HepG2 (cell line): ENCODE data around the gene PIP4K2B. TPM values are rescaled to one million over a fixed set of nuclear protein-coding genes. Genes with fewer than 3 reads are reported as not detected.

Source experiments
- AGO1 ChIP-seq: fragments of 200-400 bp; formaldehyde crosslinking; IDR thresholded peaks from 2 replicates; pipeline ENCODE4 v1.6.1; 2017; ENCODE audit warnings: mild to moderate bottlenecking, low read depth, low read length, moderate library complexity; ENCODE audit not compliant: poor library complexity, severe bottlenecking
- HMG20A ChIP-seq: IDR thresholded peaks from 2 replicates; pipeline ENCODE4 v1.6.1; 2016; ENCODE audit warnings: borderline replicate concordance
- HOXA5 ChIP-seq: sonication (generic); formaldehyde crosslinking; IDR thresholded peaks from 2 replicates; pipeline ENCODE4 v1.4.0; 2020; ENCODE audit warnings: missing genetic modification reagents
- JDP2 ChIP-seq: sonication (generic); formaldehyde crosslinking; IDR thresholded peaks from 2 replicates; pipeline ENCODE4 v1.8.1; 2022; ENCODE audit warnings: missing genetic modification reagents, borderline replicate concordance
- KDM5A ChIP-seq: fragments of 200-600 bp; sonication (generic); IDR thresholded peaks from 2 replicates; pipeline ENCODE4 v1.7.0; 2018; ENCODE audit warnings: antibody characterized with exemption, mild to moderate bottlenecking, low read length, borderline replicate concordance
- KLF15 ChIP-seq: sonication (generic); formaldehyde crosslinking; IDR thresholded peaks from 2 replicates; pipeline ENCODE4 v1.8.1; 2023; ENCODE audit warnings: borderline replicate concordance, mild to moderate bottlenecking, inconsistent platforms, missing genetic modification reagents, mixed read lengths
- NFIB ChIP-seq: sonication (generic); formaldehyde crosslinking; IDR thresholded peaks from 2 replicates; pipeline ENCODE4 v1.9.0; 2021; ENCODE audit warnings: missing genetic modification reagents, mild to moderate bottlenecking, borderline replicate concordance
- PLRG1 ChIP-seq: fragments of 450-650 bp; conservative IDR thresholded peaks from 2 replicates; pipeline ENCODE4 v1.6.1; 2016
- POGZ ChIP-seq: sonication (generic); formaldehyde crosslinking; IDR thresholded peaks from 2 replicates; pipeline ENCODE4 v1.4.0; 2020; ENCODE audit warnings: mild to moderate bottlenecking, missing genetic modification reagents
- SALL1 ChIP-seq: sonication (generic); formaldehyde crosslinking; IDR thresholded peaks from 2 replicates; pipeline ENCODE4 v1.8.0; 2022; ENCODE audit warnings: mild to moderate bottlenecking, missing genetic modification reagents
- SCMH1 ChIP-seq: sonication (generic); formaldehyde crosslinking; IDR thresholded peaks from 2 replicates; pipeline ENCODE4 v1.9.0; 2021; ENCODE audit warnings: missing genetic modification reagents, mild to moderate bottlenecking, borderline replicate concordance
- SMARCE1 ChIP-seq: fragments of 450-650 bp; IDR thresholded peaks from 2 replicates; pipeline ENCODE4 v1.6.1; 2017; ENCODE audit warnings: borderline replicate concordance
- SMYD3 ChIP-seq: sonication (generic); formaldehyde crosslinking; IDR thresholded peaks from 2 replicates; pipeline ENCODE4 v1.8.1; 2023; ENCODE audit warnings: mild to moderate bottlenecking, missing genetic modification reagents
- THAP11 ChIP-seq: IDR thresholded peaks from 2 replicates; pipeline ENCODE4 v1.6.1; 2016; ENCODE audit warnings: missing biosample characterization, missing genetic modification reagents
- ZFP36L2 ChIP-seq: sonication (generic); formaldehyde crosslinking; IDR thresholded peaks from 2 replicates; pipeline ENCODE4 v1.4.0; 2020; ENCODE audit warnings: missing genetic modification reagents
- ZMYM3 ChIP-seq: sonication (generic); formaldehyde crosslinking; IDR thresholded peaks from 2 replicates; pipeline ENCODE4 v1.5.1; 2020; ENCODE audit warnings: mild to moderate bottlenecking, missing genetic modification reagents
- ZNF121 ChIP-seq: sonication (generic); formaldehyde crosslinking; IDR thresholded peaks from 2 replicates; pipeline ENCODE4 v1.5.0; 2020; ENCODE audit warnings: mild to moderate bottlenecking, missing genetic modification reagents
- ZNF382 ChIP-seq: sonication (generic); formaldehyde crosslinking; IDR thresholded peaks from 2 replicates; pipeline ENCODE4 v1.5.0; 2020; ENCODE audit warnings: missing genetic modification reagents, mild to moderate bottlenecking, borderline replicate concordance
- ZNF557 ChIP-seq: sonication (generic); formaldehyde crosslinking; IDR thresholded peaks from 2 replicates; pipeline ENCODE4 v1.4.0; 2020; ENCODE audit warnings: missing genetic modification reagents
- ZNF773 ChIP-seq: sonication (generic); formaldehyde crosslinking; IDR thresholded peaks from 2 replicates; pipeline ENCODE4 v1.4.0; 2020; ENCODE audit warnings: missing genetic modification reagents, borderline replicate concordance
- ZSCAN31 ChIP-seq: sonication (generic); formaldehyde crosslinking; IDR thresholded peaks from 2 replicates; pipeline ENCODE4 v1.5.0; 2020; ENCODE audit warnings: low read depth, mild to moderate bottlenecking, missing genetic modification reagents
- polyA plus RNA-seq, 8 experiments: library from polyadenylated mRNA; depleted of rRNA in 3 of 8; stranded (reverse) in 7 of 8; unstranded in 1 of 8; fragments of >200 nt; fragmentation: Illumina TruSeq in 4 of 8; extraction: Trizol in 4 of 8; gene quantifications; 2 replicates each; pipeline versions ENCODE4 v1.2.1 to v1.2.3, GENCODE V29; 2011 to 2016; ENCODE audit warnings: low read depth in 4 of 8, missing spikeins in 1 of 8, mixed read lengths in 1 of 8; ENCODE audit not compliant: insufficient read depth in 1 of 8
- total RNA-seq, 5 experiments: library from RNA; depleted of rRNA; stranded (reverse); fragments of >200 nt; fragmentation: Illumina TruSeq; extraction: Trizol; gene quantifications; 2 replicates each; pipeline ENCODE4 v1.2.3, GENCODE V29; 2016; ENCODE audit warnings: low read depth in 1 of 5
- TF ChIP-seq, protein P1 (sequence below): sonication (generic); formaldehyde crosslinking; IDR thresholded peaks from 2 replicates; pipeline ENCODE4 v1.5.0; 2020; ENCODE audit warnings: missing genetic modification reagents, mild to moderate bottlenecking, borderline replicate concordance
- TF ChIP-seq, protein P2 (sequence below): sonication (generic); formaldehyde crosslinking; IDR thresholded peaks from 2 replicates; pipeline ENCODE4 v1.8.1; 2023; ENCODE audit warnings: mild to moderate bottlenecking, missing genetic modification reagents
- TF ChIP-seq, protein P3 (sequence below), 2 experiments: sonication (generic) in 1 of 2; formaldehyde crosslinking in 1 of 2; IDR thresholded peaks; 2 replicates each; pipeline versions ENCODE4 v1.4.0 to v1.6.1; 2018 to 2020; ENCODE audit warnings: missing genetic modification reagents in 2 of 2, borderline replicate concordance in 1 of 2, low read depth in 1 of 2, mild to moderate bottlenecking in 1 of 2, missing biosample characterization in 1 of 2
- TF ChIP-seq, protein P4 (sequence below): sonication (generic); formaldehyde crosslinking; IDR thresholded peaks from 2 replicates; pipeline ENCODE4 v1.4.0; 2020; ENCODE audit warnings: missing genetic modification reagents; ENCODE audit errors: not compliant biosample characterization
- TF ChIP-seq, protein P5 (sequence below): sonication (generic); formaldehyde crosslinking; IDR thresholded peaks from 2 replicates; pipeline ENCODE4 v1.4.0; 2020; ENCODE audit warnings: mild to moderate bottlenecking, missing genetic modification reagents

The PIP4K2B gene
- total and polyA plus RNA-seq, 2 of the 13 experiments (the other 11 are each of a cell fraction or from before 2014, with no cell fraction given): 20.4 to 54.0 TPM

DNA sequence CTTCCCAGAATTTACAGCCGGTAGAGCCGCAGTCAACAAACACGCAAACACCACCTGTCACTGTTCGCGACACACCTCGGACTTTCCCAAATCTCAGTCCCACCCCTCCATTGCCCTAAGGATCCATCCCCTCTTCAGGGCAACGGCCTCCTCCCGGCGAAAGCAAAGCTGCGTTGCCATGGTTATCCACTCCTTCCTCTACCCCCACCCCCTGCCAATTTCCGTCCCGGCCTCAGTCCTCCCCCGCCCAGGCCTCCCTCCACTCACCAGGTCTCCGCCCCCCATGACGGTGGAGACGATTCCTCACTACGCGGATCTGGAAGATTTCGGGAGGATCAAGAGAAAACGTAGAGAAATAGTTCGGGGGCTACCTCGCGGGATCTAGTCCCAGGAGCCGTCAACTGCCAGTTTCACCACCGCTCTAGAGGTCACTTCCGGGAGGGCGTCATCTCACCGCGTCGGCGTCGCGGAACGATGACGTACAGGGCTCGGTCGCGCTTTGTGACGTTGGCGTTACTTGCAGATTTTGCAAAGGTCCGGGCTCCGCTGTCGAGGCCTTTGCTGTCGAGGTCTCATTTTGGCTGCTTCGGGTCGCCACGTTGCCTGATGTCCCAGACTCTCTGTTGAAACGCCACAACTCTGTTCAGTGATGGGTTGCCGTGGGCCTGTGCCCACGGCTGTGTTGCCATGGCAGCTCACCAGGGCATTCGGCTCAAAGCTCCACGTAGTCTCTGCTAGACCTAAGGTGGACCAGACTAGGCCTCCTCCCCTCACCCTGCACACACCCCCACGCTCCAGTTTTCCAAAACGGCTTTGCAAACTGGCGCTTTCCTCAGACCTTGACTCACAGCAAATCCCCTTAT, 25.8 kb upstream of the PIP4K2B start, which contains the start of gene CWC25 (continued):
- TF ChIP-seq POGZ (CRISPR knock-in tag): peak; percentile 99
- TF ChIP-seq SMYD3 (CRISPR knock-in tag): peak; percentile 80; the same call in 1 of the 2 replicates
- TF ChIP-seq, protein P1, sequence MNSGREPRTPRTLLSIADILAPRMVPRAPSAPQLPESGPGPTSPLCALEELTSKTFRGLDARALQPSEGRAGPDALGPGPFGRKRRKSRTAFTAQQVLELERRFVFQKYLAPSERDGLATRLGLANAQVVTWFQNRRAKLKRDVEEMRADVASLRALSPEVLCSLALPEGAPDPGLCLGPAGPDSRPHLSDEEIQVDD (CRISPR knock-in tag): peak; percentile 85; the same call in 1 of the 2 replicates
- TF ChIP-seq, protein P2, sequence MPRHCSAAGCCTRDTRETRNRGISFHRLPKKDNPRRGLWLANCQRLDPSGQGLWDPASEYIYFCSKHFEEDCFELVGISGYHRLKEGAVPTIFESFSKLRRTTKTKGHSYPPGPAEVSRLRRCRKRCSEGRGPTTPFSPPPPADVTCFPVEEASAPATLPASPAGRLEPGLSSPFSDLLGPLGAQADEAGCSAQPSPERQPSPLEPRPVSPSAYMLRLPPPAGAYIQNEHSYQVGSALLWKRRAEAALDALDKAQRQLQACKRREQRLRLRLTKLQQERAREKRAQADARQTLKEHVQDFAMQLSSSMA: peak; percentile 73; the same call in 1 of the 2 replicates
- no peak for TF ChIP-seq KLF15 (CRISPR knock-in tag)
- TF ChIP-seq, protein P3, sequence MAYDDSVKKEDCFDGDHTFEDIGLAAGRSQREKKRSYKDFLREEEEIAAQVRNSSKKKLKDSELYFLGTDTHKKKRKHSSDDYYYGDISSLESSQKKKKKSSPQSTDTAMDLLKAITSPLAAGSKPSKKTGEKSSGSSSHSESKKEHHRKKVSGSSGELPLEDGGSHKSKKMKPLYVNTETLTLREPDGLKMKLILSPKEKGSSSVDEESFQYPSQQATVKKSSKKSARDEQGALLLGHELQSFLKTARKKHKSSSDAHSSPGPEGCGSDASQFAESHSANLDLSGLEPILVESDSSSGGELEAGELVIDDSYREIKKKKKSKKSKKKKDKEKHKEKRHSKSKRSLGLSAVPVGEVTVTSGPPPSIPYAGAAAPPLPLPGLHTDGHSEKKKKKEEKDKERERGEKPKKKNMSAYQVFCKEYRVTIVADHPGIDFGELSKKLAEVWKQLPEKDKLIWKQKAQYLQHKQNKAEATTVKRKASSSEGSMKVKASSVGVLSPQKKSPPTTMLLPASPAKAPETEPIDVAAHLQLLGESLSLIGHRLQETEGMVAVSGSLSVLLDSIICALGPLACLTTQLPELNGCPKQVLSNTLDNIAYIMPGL (CRISPR knock-in tag; IDR thresholded peaks at IDR 0.05; ENCODE audit: borderline replicate concordance in 1 of 2, low read depth in 1 of 2): peak; percentile 93 to 95
- peak; percentile 56; the same call in 1 of the 2 replicates for TF ChIP-seq ZNF121
- TF ChIP-seq, protein P4, sequence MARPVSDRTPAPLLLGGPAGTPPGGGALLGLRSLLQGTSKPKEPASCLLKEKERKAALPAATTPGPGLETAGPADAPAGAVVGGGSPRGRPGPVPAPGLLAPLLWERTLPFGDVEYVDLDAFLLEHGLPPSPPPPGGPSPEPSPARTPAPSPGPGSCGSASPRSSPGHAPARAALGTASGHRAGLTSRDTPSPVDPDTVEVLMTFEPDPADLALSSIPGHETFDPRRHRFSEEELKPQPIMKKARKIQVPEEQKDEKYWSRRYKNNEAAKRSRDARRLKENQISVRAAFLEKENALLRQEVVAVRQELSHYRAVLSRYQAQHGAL (CRISPR knock-in tag): no peak
- TF ChIP-seq HOXA5: peak; percentile 13; the same call in 1 of the 2 replicates
- peak; percentile 93 for TF ChIP-seq SALL1 (CRISPR knock-in tag)
- no peak for TF ChIP-seq ZNF382 (CRISPR knock-in tag)
- no peak for TF ChIP-seq ZNF773 (CRISPR knock-in tag)
- no peak for TF ChIP-seq ZFP36L2 (CRISPR knock-in tag)
- TF ChIP-seq THAP11 (CRISPR knock-in tag): peak; percentile 97
- TF ChIP-seq, protein P5, sequence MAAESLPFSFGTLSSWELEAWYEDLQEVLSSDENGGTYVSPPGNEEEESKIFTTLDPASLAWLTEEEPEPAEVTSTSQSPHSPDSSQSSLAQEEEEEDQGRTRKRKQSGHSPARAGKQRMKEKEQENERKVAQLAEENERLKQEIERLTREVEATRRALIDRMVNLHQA (CRISPR knock-in tag): peak; percentile 61; the same call in 1 of the 2 replicates
- TF ChIP-seq ZMYM3 (CRISPR knock-in tag): peak; percentile 79; the same call in 1 of the 2 replicates
- no peak for TF ChIP-seq NFIB (CRISPR knock-in tag)
- TF ChIP-seq KDM5A: peak; percentile 100
- no peak for TF ChIP-seq ZNF557 (CRISPR knock-in tag)
- no peak for TF ChIP-seq SCMH1
- TF ChIP-seq SMARCE1: no peak
- TF ChIP-seq AGO1: peak; percentile 71
- no peak for TF ChIP-seq JDP2 (CRISPR knock-in tag)
- no peak for TF ChIP-seq PLRG1
- TF ChIP-seq ZSCAN31 (CRISPR knock-in tag): no peak; the same call in none of the 2 replicates
- TF ChIP-seq HMG20A (CRISPR knock-in tag): peak; percentile 51; the same call in 1 of the 2 replicates
